HEK293 (cell line): ENCODE data around the gene HOTAIR.

ENCODE experiments used
- BCL11A ChIP-seq: fragments of 450-650 bp; formaldehyde crosslinking; IDR thresholded peaks from 2 replicates; pipeline ENCODE4 v1.5.1; 2016; ENCODE audit warnings: low read depth, missing biosample characterization, missing genetic modification characterization
- BCL11B ChIP-seq: fragments of 450-650 bp; formaldehyde crosslinking; IDR thresholded peaks from 2 replicates; pipeline ENCODE4 v1.5.1; 2016; ENCODE audit warnings: low read depth, missing biosample characterization, missing genetic modification characterization
- FEZF1 ChIP-seq: fragments of 450-650 bp; formaldehyde crosslinking; IDR thresholded peaks from 2 replicates; pipeline ENCODE4 v1.5.1; 2016; ENCODE audit warnings: missing biosample characterization, missing genetic modification characterization
- HOXD13 ChIP-seq: sonication (generic); formaldehyde crosslinking; IDR thresholded peaks from 2 replicates; pipeline ENCODE4 v1.8.0; 2022; ENCODE audit warnings: missing genetic modification reagents, borderline replicate concordance
- IKZF3 ChIP-seq: fragments of 450-650 bp; IDR thresholded peaks from 2 replicates; pipeline ENCODE4 v1.5.0; 2018; ENCODE audit warnings: missing biosample characterization, mild to moderate bottlenecking, missing genetic modification characterization, moderate library complexity
- KLF1 ChIP-seq: fragments of 450-650 bp; formaldehyde crosslinking; IDR thresholded peaks from 2 replicates; pipeline ENCODE4 v1.5.1; 2016; ENCODE audit warnings: missing biosample characterization, missing genetic modification characterization
- KLF8 ChIP-seq: fragments of 450-650 bp; formaldehyde crosslinking; IDR thresholded peaks from 2 replicates; pipeline ENCODE4 v1.5.1; 2016; ENCODE audit warnings: missing biosample characterization, missing genetic modification characterization
- TRIM28 ChIP-seq: IDR thresholded peaks from 2 replicates; pipeline ENCODE4 v1.6.1; 2011; ENCODE audit warnings: low read length, control low read depth, borderline replicate concordance
- YY1 ChIP-seq: fragments of 450-650 bp; formaldehyde crosslinking; IDR thresholded peaks from 2 replicates; pipeline ENCODE4 v1.5.1; 2018; ENCODE audit warnings: missing biosample characterization, missing genetic modification characterization
- ZBTB48 ChIP-seq: fragments of 450-650 bp; formaldehyde crosslinking; IDR thresholded peaks from 2 replicates; pipeline ENCODE4 v1.5.1; 2016; ENCODE audit warnings: missing biosample characterization, missing genetic modification characterization
- ZFHX2 ChIP-seq: fragments of 450-650 bp; formaldehyde crosslinking; conservative IDR thresholded peaks from 2 replicates; pipeline ENCODE4 v1.5.1; 2016; ENCODE audit warnings: missing biosample characterization, missing genetic modification characterization
- ZNF138 ChIP-seq: fragments of 450-650 bp; formaldehyde crosslinking; IDR thresholded peaks from 2 replicates; pipeline ENCODE4 v1.5.1; 2016; ENCODE audit warnings: missing biosample characterization, missing genetic modification characterization, borderline replicate concordance
- ZNF146 ChIP-seq: fragments of 450-650 bp; formaldehyde crosslinking; IDR thresholded peaks from 2 replicates; pipeline ENCODE4 v1.5.1; 2016; ENCODE audit warnings: missing biosample characterization, missing genetic modification characterization
- ZNF157 ChIP-seq: fragments of 450-650 bp; formaldehyde crosslinking; IDR thresholded peaks from 2 replicates; pipeline ENCODE4 v1.5.1; 2016; ENCODE audit warnings: missing biosample characterization, missing genetic modification characterization
- ZNF2 ChIP-seq: fragments of 450-650 bp; formaldehyde crosslinking; IDR thresholded peaks from 2 replicates; pipeline ENCODE4 v1.5.1; 2016; ENCODE audit warnings: missing biosample characterization, missing genetic modification characterization
- ZNF302 ChIP-seq: fragments of 450-650 bp; formaldehyde crosslinking; IDR thresholded peaks from 2 replicates; pipeline ENCODE4 v1.5.1; 2016; ENCODE audit warnings: missing biosample characterization, missing genetic modification characterization, low read depth
- ZNF341 ChIP-seq: fragments of 450-650 bp; formaldehyde crosslinking; IDR thresholded peaks from 2 replicates; pipeline ENCODE4; 2016; ENCODE audit warnings: low read depth, missing biosample characterization, missing genetic modification characterization
- ZNF354C ChIP-seq: fragments of 450-650 bp; formaldehyde crosslinking; IDR thresholded peaks from 2 replicates; pipeline ENCODE4 v1.5.1; 2016; ENCODE audit warnings: missing biosample characterization, missing genetic modification characterization, low read depth, borderline replicate concordance
- ZNF555 ChIP-seq: fragments of 450-650 bp; formaldehyde crosslinking; conservative IDR thresholded peaks from 2 replicates; pipeline ENCODE4 v1.5.1; 2017; ENCODE audit warnings: missing biosample characterization, mild to moderate bottlenecking, missing genetic modification characterization, inconsistent platforms
- ZNF707 ChIP-seq: fragments of 450-650 bp; formaldehyde crosslinking; IDR thresholded peaks from 2 replicates; pipeline ENCODE4 v1.5.1; 2016; ENCODE audit warnings: missing biosample characterization, missing genetic modification characterization
- ZNF843 ChIP-seq: fragments of 450-650 bp; formaldehyde crosslinking; IDR thresholded peaks from 2 replicates; pipeline ENCODE4 v1.5.1; 2016; ENCODE audit warnings: missing biosample characterization, missing genetic modification characterization
- ZSCAN16 ChIP-seq: fragments of 450-650 bp; formaldehyde crosslinking; IDR thresholded peaks from 2 replicates; pipeline ENCODE4 v1.5.1; 2016; ENCODE audit warnings: missing biosample characterization, missing genetic modification characterization
- ZSCAN30 ChIP-seq: fragments of 450-650 bp; IDR thresholded peaks from 2 replicates; pipeline ENCODE4 v1.5.1; 2018; ENCODE audit warnings: missing biosample characterization, mild to moderate bottlenecking, missing genetic modification characterization, moderate library complexity
- TF ChIP-seq, protein P1 (sequence below): fragments of 450-650 bp; IDR thresholded peaks from 2 replicates; pipeline ENCODE4 v1.5.1; 2018; ENCODE audit warnings: missing biosample characterization, mild to moderate bottlenecking, missing genetic modification characterization
- TF ChIP-seq, protein P2 (sequence below): fragments of 450-650 bp; formaldehyde crosslinking; IDR thresholded peaks from 2 replicates; pipeline ENCODE4 v1.5.1; 2017; ENCODE audit warnings: missing biosample characterization, missing genetic modification characterization
- TF ChIP-seq, protein P3 (sequence below): fragments of 450-650 bp; formaldehyde crosslinking; IDR thresholded peaks from 2 replicates; pipeline ENCODE4 v1.5.1; 2016; ENCODE audit warnings: missing biosample characterization, missing genetic modification characterization

HOTAIR gene

DNA sequence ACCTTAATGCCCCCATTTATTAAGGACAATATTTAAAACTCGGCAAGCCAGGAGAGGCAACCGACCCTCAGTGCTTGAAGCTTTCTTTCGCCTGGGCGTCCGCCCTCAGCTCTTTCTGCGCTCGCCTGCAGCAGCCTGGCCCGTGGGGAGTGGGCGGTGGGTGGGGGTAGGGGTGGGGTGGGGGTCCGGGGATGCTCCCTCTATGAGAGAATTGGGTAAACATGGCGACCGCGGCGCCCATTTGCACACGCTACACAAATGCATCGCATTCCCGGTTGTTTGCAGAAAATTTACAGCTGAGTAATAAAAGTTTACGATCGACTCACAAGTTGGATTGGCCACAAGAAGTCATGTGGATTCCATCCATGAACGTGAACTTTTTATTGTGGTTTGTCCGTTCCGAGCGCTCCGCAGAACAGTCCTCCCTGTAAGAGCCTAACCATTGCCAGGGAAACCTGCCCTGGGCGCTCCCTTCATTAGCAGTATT is 41.8 kb upstream of the HOTAIR start (continued):
- TF ChIP-seq, protein P1, sequence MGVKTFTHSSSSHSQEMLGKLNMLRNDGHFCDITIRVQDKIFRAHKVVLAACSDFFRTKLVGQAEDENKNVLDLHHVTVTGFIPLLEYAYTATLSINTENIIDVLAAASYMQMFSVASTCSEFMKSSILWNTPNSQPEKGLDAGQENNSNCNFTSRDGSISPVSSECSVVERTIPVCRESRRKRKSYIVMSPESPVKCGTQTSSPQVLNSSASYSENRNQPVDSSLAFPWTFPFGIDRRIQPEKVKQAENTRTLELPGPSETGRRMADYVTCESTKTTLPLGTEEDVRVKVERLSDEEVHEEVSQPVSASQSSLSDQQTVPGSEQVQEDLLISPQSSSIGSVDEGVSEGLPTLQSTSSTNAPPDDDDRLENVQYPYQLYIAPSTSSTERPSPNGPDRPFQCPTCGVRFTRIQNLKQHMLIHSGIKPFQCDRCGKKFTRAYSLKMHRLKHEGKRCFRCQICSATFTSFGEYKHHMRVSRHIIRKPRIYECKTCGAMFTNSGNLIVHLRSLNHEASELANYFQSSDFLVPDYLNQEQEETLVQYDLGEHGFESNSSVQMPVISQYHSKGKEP = peak; percentile 100
- TF ChIP-seq ZNF146 (tag by site-specific recombination) (no peak), ZBTB48 (no peak), ZNF707 (tag by site-specific recombination) (no peak), BCL11B (tag by site-specific recombination) (peak; percentile 48; the same call in 1 of the 2 replicates), TRIM28 (no peak), ZNF341 (tag by site-specific recombination) (no peak), ZNF354C (no peak), FEZF1 (tag by site-specific recombination) (peak; percentile 32; the same call in 1 of the 2 replicates), ZNF157 (tag by site-specific recombination) (no peak), ZNF843 (tag by site-specific recombination) (peak; percentile 63), IKZF3 (tag by site-specific recombination) (peak; percentile 98), ZNF2 (tag by site-specific recombination) (no peak), KLF8 (peak; percentile 19; the same call in 1 of the 2 replicates), YY1 (tag by site-specific recombination) (peak; percentile 55; the same call in 1 of the 2 replicates), KLF1 (tag by site-specific recombination) (0 out of 2 replicates have a peak, but pooled peaks have one; percentile 16), ZSCAN30 (tag by site-specific recombination) (0 out of 2 replicates have a peak, but pooled peaks have one; percentile 14), BCL11A (tag by site-specific recombination) (peak; percentile 66; the same call in 1 of the 2 replicates), ZNF555 (tag by site-specific recombination) (no peak), ZNF138 (tag by site-specific recombination) (no peak), ZSCAN16 (tag by site-specific recombination) (no peak), HOXD13 (CRISPR knock-in tag) (peak; percentile 74; the same call in 1 of the 2 replicates), ZNF302 (no peak), ZFHX2 (tag by site-specific recombination) (peak; percentile 52)
- TF ChIP-seq, protein P2, sequence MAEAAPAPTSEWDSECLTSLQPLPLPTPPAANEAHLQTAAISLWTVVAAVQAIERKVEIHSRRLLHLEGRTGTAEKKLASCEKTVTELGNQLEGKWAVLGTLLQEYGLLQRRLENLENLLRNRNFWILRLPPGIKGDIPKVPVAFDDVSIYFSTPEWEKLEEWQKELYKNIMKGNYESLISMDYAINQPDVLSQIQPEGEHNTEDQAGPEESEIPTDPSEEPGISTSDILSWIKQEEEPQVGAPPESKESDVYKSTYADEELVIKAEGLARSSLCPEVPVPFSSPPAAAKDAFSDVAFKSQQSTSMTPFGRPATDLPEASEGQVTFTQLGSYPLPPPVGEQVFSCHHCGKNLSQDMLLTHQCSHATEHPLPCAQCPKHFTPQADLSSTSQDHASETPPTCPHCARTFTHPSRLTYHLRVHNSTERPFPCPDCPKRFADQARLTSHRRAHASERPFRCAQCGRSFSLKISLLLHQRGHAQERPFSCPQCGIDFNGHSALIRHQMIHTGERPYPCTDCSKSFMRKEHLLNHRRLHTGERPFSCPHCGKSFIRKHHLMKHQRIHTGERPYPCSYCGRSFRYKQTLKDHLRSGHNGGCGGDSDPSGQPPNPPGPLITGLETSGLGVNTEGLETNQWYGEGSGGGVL (tag by site-specific recombination) = no peak; the same call in 1 of the 2 replicates
- TF ChIP-seq, protein P3, sequence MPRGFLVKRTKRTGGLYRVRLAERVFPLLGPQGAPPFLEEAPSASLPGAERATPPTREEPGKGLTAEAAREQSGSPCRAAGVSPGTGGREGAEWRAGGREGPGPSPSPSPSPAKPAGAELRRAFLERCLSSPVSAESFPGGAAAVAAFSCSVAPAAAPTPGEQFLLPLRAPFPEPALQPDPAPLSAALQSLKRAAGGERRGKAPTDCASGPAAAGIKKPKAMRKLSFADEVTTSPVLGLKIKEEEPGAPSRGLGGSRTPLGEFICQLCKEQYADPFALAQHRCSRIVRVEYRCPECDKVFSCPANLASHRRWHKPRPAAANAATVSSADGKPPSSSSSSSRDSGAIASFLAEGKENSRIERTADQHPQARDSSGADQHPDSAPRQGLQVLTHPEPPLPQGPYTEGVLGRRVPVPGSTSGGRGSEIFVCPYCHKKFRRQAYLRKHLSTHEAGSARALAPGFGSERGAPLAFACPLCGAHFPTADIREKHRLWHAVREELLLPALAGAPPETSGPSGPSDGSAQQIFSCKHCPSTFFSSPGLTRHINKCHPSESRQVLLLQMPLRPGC (tag by site-specific recombination) = peak; percentile 41; the same call in 1 of the 2 replicates
